OCI-LY1 (cell line): ENCODE results near the gene FYN.

Source experiments
- EZH2 ChIP-seq: fragments of 200-600 bp; sonication (generic), shearing (Covaris generic); IDR thresholded peaks from 2 replicates; pipeline ENCODE4 v1.8.0; 2017; ENCODE audit warnings: borderline replicate concordance, mixed run types, mild to moderate bottlenecking, antibody characterized with exemption, low read length, moderate library complexity, mixed read lengths
- TF ChIP-seq, protein P1 (sequence below): fragments of 200-600 bp; sonication (generic), shearing (Covaris generic); IDR thresholded peaks from 2 replicates; pipeline ENCODE4 v1.5.1; 2017; ENCODE audit warnings: mild to moderate bottlenecking, antibody characterized with exemption, low read length, moderate library complexity, mixed read lengths

DNA sequence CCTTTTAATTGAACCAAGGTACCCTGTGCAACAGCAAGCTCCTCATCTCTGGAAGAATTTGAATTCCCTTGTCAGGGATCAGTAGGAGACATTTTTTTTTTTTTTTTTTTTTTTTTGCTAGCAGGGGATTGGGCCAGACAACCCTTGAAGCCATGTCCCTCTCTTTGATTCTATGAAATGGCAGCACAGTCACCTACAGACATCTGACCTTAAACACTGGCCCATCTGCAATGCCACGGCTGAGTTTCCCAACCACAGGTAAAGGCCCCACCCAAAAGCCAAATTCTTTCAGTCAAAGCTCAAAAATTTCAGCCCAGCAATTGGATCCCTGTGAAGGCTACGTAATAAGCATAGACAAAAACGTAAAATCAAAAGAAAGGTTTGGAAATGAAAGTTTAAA lies 94.2 kb downstream of the FYN start:
- TF ChIP-seq, protein P1, sequence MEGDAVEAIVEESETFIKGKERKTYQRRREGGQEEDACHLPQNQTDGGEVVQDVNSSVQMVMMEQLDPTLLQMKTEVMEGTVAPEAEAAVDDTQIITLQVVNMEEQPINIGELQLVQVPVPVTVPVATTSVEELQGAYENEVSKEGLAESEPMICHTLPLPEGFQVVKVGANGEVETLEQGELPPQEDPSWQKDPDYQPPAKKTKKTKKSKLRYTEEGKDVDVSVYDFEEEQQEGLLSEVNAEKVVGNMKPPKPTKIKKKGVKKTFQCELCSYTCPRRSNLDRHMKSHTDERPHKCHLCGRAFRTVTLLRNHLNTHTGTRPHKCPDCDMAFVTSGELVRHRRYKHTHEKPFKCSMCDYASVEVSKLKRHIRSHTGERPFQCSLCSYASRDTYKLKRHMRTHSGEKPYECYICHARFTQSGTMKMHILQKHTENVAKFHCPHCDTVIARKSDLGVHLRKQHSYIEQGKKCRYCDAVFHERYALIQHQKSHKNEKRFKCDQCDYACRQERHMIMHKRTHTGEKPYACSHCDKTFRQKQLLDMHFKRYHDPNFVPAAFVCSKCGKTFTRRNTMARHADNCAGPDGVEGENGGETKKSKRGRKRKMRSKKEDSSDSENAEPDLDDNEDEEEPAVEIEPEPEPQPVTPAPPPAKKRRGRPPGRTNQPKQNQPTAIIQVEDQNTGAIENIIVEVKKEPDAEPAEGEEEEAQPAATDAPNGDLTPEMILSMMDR = no peak
- no peak for TF ChIP-seq EZH2
